ENCODE data around the gene CASZ1. TPM values are rescaled to one million over a fixed set of nuclear protein-coding genes. Genes with fewer than 3 reads are reported as not detected.

Gene CASZ1
- total and polyA plus RNA-seq, 10 donors: 0.73 to 14.5 (median 9.1) TPM

- WGBS, 5 donors: 73 to 91% (median 82%) methylated on average over 10 of the region's 10 CpGs
- Histone ChIP-seq H3K4me3 (no peak overlapping the region), H3K4me1 (peaks cover 0 to 87% (median 36%) of the 10 kb centered on the region in 6 donors), H3K36me3 (peaks cover 0 to 6% (median 0%) of the 10 kb centered on the region in 6 donors), H3K27ac (no peak overlapping the region), H3K9me3 (no peaks in the 10 kb centered on the region), H3K27me3 (replicated peaks in 1 of 7) (no peaks in the 10 kb centered on the region)
- intact Hi-C loops (cut with DNase I; ENCODE audit: low total_unique reads): loop anchor here (10.0 kb wide), 1 partner anchor 111 kb away; the partner anchor contains the start of gene CASZ1
- no peak for DNase-seq
- no peak for TF ChIP-seq POLR2A (IDR thresholded peaks at IDR 0.05)
These were observed 112.2 kb downstream of the CASZ1 start for GRCh38 chr1:10684221-10684620.

GRCh38 chr1:10682449-10683309 is 113.8 kb downstream of the CASZ1 start:
- H3K4me3 ChIP-seq: no peak overlapping the region
- TF ChIP-seq, protein P1, sequence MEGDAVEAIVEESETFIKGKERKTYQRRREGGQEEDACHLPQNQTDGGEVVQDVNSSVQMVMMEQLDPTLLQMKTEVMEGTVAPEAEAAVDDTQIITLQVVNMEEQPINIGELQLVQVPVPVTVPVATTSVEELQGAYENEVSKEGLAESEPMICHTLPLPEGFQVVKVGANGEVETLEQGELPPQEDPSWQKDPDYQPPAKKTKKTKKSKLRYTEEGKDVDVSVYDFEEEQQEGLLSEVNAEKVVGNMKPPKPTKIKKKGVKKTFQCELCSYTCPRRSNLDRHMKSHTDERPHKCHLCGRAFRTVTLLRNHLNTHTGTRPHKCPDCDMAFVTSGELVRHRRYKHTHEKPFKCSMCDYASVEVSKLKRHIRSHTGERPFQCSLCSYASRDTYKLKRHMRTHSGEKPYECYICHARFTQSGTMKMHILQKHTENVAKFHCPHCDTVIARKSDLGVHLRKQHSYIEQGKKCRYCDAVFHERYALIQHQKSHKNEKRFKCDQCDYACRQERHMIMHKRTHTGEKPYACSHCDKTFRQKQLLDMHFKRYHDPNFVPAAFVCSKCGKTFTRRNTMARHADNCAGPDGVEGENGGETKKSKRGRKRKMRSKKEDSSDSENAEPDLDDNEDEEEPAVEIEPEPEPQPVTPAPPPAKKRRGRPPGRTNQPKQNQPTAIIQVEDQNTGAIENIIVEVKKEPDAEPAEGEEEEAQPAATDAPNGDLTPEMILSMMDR (IDR thresholded peaks at IDR 0.05 in 8 of 11, conservative IDR thresholded peaks at IDR 0.05 in 3 of 11): no peak
- no peak for TF ChIP-seq POLR2A (IDR thresholded peaks at IDR 0.05)
- no peak for DNase-seq
- H3K27ac ChIP-seq: no peak overlapping the region
- 83 to 90% (median 85%) methylated on average over 13 to 17 of the region's 17 CpGs for WGBS, 5 donors
- no peaks in the 10 kb centered on the region for H3K27me3 ChIP-seq (replicated peaks in 1 of 7)
- no peaks in the 10 kb centered on the region for H3K9me3 ChIP-seq
- intact Hi-C loops (cut with DNase I; ENCODE audit: low total_unique reads): loop anchor here (10.0 kb wide), 1 partner anchor 112 kb away; the partner anchor contains the start of gene CASZ1
- H3K4me1 ChIP-seq: peaks cover 0 to 76% (median 26%) of the 10 kb centered on the region in 6 donors
- peaks cover 0 to 6% (median 0%) of the 10 kb centered on the region in 6 donors for H3K36me3 ChIP-seq

GRCh38 chr1:10682108-10682445 is 114.4 kb downstream of the CASZ1 start:
- H3K4me3 ChIP-seq: no peak overlapping the region
- TF ChIP-seq, protein P1 (IDR thresholded peaks at IDR 0.05 in 8 of 11, conservative IDR thresholded peaks at IDR 0.05 in 3 of 11): no peak
- no peak for TF ChIP-seq POLR2A (IDR thresholded peaks at IDR 0.05)
- no peak for TF ChIP-seq POLR2AphosphoS5 (IDR thresholded peaks at IDR 0.05)
- H3K36me3 ChIP-seq: peaks cover 0 to 6% (median 0%) of the 10 kb centered on the region in 6 donors
- intact Hi-C loops (cut with DNase I; ENCODE audit: low total_unique reads): loop anchor here (10.0 kb wide), 1 partner anchor 113 kb away; the partner anchor contains the start of gene CASZ1
- no peak for DNase-seq
- WGBS, 5 donors: 46 to 60% (median 49%) methylated on average over 9 of the region's 9 CpGs
- peaks cover 0 to 70% (median 22%) of the 10 kb centered on the region in 6 donors for H3K4me1 ChIP-seq
- no peaks in the 10 kb centered on the region for H3K9me3 ChIP-seq
- H3K27ac ChIP-seq: no peak overlapping the region
- no peaks in the 10 kb centered on the region for H3K27me3 ChIP-seq (replicated peaks in 1 of 7)

- Histone ChIP-seq H3K4me3 (no peak overlapping the region), H3K4me1 (peaks cover 0 to 64% (median 19%) of the 10 kb centered on the region in 6 donors), H3K9me3 (no peaks in the 10 kb centered on the region), H3K27ac (no peak overlapping the region), H3K27me3 (replicated peaks in 1 of 7) (no peaks in the 10 kb centered on the region), H3K36me3 (peaks cover 0 to 6% (median 0%) of the 10 kb centered on the region in 6 donors)
- intact Hi-C loops (cut with DNase I; ENCODE audit: low total_unique reads): loop anchor here (10.0 kb wide), 1 partner anchor 113 kb away; the partner anchor contains the start of gene CASZ1
- WGBS, 5 donors: 89 to 92% (median 90%) methylated on average over 18 of the region's 18 CpGs
- TF ChIP-seq, protein P1 (IDR thresholded peaks at IDR 0.05 in 8 of 11, conservative IDR thresholded peaks at IDR 0.05 in 3 of 11): no peak
- no peak for DNase-seq
These were observed 114.9 kb downstream of the CASZ1 start for GRCh38 chr1:10681296-10682107.

Measured in spleen (tissue), 11 donors.